T-helper 17 cell (primary cell): ENCODE data around the gene BCAS1. TPM values are rescaled to one million over a fixed set of nuclear protein-coding genes. Genes with fewer than 3 reads are reported as not detected.
A peak's percentile ranks its signal among the peaks of the same experiment; 100 is the strongest.

Experiments used
- ATAC-seq: fragments of 150-1000 bp; cut with Tn5 transposase; 2 replicates; pipeline ENCODE4 v1.10.0; 2021; ENCODE audit warnings: mild to moderate bottlenecking, moderate library complexity
- DNase-seq, 3 donors: peaks; one replicate each; pipeline versions ENCODE4 v3.0.0 to v3.0.0-alpha.2; 2020 to 2021
- H3K9me3 ChIP-seq: one replicate; pipeline ENCODE4 v1.7.0; 2013; ENCODE audit warnings: low read length, mild to moderate bottlenecking; ENCODE audit not compliant: control insufficient read depth, poor library complexity, severe bottlenecking
- H3K27ac Mint-ChIP-seq: one replicate; pipeline ENCODE4 v1.8.0; 2022; ENCODE audit warnings: mild to moderate bottlenecking, moderate library complexity, mixed read lengths
- H3K27me3 Mint-ChIP-seq: one replicate; pipeline ENCODE4 v1.8.0; 2022; ENCODE audit warnings: mixed read lengths
- H3K36me3 Mint-ChIP-seq: one replicate; pipeline ENCODE4 v1.8.0; 2022; ENCODE audit warnings: low read depth, mixed read lengths
- H3K4me1 Mint-ChIP-seq: one replicate; pipeline ENCODE4 v1.8.0; 2022; ENCODE audit warnings: mild to moderate bottlenecking, mixed read lengths
- H3K4me3 Mint-ChIP-seq: one replicate; pipeline ENCODE4 v1.8.0; 2022; ENCODE audit warnings: mild to moderate bottlenecking, moderate library complexity, mixed read lengths
- total RNA-seq, 4 donors: library from RNA in 2 of 4; stranded (reverse) in 2 of 4; gene quantifications; one replicate each; pipeline ENCODE4 v1.2.3 and lab custom pipeline; 2022 to 2026

The BCAS1 gene
- total RNA-seq, 2 donors from 2014 or later, result 0.27 TPM; not detected in 1

DNA sequence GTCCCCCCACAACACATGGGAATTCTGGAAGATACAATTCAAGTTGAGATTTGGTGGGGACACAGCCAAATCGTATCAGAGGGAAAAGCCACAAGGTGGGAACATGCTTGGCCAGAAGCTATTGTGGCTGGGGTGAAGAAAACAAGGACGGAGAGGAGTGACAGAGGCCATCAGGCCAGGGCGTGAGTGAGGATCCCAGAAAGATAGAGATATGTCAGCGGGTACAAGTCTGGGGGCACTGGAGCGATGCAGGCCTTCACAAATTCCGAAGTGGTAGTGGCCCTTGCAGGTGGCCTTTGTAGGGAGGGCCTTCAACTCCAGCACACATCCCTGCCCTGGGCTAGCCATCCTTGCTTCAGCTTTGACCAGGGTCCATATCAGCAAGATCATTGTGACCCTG lies 159.1 kb downstream of the BCAS1 start:
- no peaks in the 10 kb centered on the region for H3K9me3 ChIP-seq
- DNase-seq (no peak), ATAC-seq (no peak)
- peaks cover 25% of the 10 kb centered on the region for H3K4me1 Mint-ChIP-seq
- H3K27me3 Mint-ChIP-seq, result no peaks in the 10 kb centered on the region
- H3K27ac Mint-ChIP-seq, result peak overlapping the region; percentile 77
- no peaks in the 10 kb centered on the region for H3K36me3 Mint-ChIP-seq
- no peak overlapping the region for H3K4me3 Mint-ChIP-seq

DNA sequence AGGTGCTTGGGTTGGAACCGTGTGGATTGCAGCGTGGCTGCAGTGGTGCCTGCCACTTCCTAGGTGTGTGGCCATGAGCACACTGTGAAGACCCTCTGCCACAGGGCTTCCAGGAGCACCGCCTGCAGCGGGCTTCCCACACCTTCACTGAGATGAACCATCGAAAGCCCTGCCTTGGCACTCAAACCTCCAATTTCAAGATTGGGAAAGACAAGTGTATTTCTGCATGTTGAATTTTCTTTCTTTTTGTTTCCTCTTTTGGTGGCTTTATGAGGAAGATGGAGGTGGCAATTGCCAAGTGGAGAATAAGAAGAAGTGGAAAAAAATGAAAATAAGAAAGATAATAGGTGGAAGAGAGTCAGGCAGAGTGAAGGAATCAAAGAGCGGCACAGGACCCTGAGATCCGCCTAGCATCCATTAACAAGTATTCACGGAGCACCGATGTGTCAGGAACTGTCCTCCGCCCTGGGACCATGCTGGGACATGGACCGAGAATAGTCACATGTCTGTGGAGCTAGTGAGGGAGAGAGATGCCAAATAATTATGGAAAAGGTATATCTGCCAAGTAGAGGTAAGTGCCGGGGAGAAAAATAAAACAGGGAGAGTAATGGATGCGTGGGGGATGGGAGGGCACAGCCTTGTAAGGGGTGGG lies 159.9 kb downstream of the BCAS1 start:
- Mint-ChIP-seq H3K4me3 (no peak overlapping the region), H3K36me3 (no peaks in the 10 kb centered on the region), H3K27ac (peak overlapping the region; percentile 77), H3K4me1 (peaks cover 18% of the 10 kb centered on the region), H3K27me3 (no peaks in the 10 kb centered on the region)
- ATAC-seq, result no peak
- no peaks in the 10 kb centered on the region for H3K9me3 ChIP-seq
- no peak for DNase-seq

DNA sequence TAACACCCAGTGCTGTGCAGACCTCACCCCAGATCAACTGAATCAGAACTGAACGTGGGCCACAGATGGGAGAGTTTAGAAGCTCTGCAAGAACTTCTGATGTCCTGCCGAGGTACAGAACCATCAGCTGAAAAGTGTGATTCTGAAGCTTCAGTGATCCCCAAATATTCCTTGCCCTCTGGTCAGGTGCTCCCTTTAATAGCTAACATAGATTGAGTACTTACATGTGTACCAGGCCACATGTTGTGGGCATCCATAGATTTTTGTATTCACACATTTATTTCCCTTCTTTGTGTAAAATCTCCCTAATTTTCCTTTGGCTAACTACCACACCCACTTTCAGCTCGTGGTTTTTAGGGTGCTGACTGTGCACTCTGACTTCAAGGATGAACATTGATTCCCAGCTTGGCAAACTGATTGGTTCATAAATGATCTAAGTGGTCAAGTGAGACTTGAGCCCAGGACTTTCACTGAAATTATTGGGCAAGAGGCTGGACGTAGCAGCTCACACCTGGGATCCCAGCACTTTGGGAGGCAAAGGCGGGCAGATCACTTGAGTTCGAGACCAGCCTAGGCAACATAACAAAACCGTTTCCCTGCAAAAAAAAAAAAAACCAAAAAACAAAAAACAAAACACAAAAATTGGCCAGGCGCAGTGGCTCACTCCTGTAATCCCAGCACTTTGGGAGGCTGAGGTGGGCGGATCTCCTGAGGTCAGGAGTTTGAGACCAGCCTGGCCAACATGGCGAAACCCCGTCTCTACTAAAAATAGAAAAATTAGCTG lies 162.2 kb downstream of the BCAS1 start:
- no peaks in the 10 kb centered on the region for H3K9me3 ChIP-seq
- no peaks in the 10 kb centered on the region for H3K27me3 Mint-ChIP-seq
- no peak for DNase-seq
- H3K27ac Mint-ChIP-seq, result peak overlapping the region; percentile 14
- no peak for ATAC-seq
- H3K4me1 Mint-ChIP-seq, result peaks cover 11% of the 10 kb centered on the region
- H3K36me3 Mint-ChIP-seq, result no peaks in the 10 kb centered on the region
- H3K4me3 Mint-ChIP-seq, result no peak overlapping the region

DNA sequence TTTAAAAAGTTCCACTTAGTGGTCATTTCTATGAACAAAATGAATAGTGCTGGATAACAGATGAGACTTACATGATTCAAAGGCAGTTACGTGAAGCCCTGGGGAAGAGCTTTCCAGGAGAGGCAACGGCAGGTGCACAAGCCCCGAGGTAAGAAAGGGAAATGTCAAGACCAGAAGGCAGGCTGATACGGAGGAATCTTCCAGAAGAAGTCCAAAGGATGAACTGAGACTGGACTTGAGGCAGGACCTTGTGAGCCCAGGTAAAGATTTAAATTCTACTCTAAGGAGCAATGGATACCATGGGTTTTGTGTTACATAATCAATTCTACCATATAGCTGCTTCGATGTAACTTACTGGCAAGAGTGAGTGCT lies 164.6 kb downstream of the BCAS1 start:
- no peaks in the 10 kb centered on the region for H3K27me3 Mint-ChIP-seq
- ATAC-seq, result no peak
- no peak overlapping the region for H3K27ac Mint-ChIP-seq
- H3K4me3 Mint-ChIP-seq, result no peak overlapping the region
- peaks cover 12% of the 10 kb centered on the region for H3K4me1 Mint-ChIP-seq
- no peak for DNase-seq
- no peaks in the 10 kb centered on the region for H3K36me3 Mint-ChIP-seq
- H3K9me3 ChIP-seq, result no peaks in the 10 kb centered on the region

GRCh38 chr20:53905019-53905819 lies 165.2 kb downstream of the BCAS1 start:
- Mint-ChIP-seq H3K27me3 (no peaks in the 10 kb centered on the region), H3K36me3 (no peaks in the 10 kb centered on the region), H3K4me1 (peaks cover 15% of the 10 kb centered on the region), H3K4me3 (peak overlapping the region; percentile 2), H3K27ac (no peak overlapping the region)
- ATAC-seq (no peak), DNase-seq (no peak)
- H3K9me3 ChIP-seq, result no peaks in the 10 kb centered on the region

DNA sequence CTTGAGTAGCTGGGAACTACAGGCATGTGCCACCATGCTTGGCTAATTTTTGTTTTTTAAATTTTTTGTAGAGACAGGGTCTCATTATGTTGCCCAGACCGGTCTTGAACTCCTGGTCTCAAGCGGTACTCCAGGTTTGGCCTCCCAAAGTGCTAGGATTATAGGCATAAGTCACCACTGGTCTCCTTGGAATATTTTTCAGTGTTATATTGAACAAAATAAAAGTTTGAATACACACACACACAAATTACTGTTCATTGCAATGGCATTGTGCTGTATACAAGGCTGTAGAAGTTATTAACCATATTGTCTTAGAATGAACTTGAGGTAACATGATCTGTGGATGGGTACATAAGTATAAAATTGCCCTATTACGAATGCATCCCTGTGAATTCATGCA lies 166.1 kb downstream of the BCAS1 start:
- no peak for DNase-seq
- ATAC-seq, result no peak
- H3K27ac Mint-ChIP-seq, result no peak overlapping the region
- H3K4me1 Mint-ChIP-seq, result peaks cover 19% of the 10 kb centered on the region
- no peak overlapping the region for H3K4me3 Mint-ChIP-seq
- H3K36me3 Mint-ChIP-seq, result no peaks in the 10 kb centered on the region
- no peaks in the 10 kb centered on the region for H3K27me3 Mint-ChIP-seq
- H3K9me3 ChIP-seq, result no peaks in the 10 kb centered on the region

- ATAC-seq, result peak; percentile 24
These were observed 166.8 kb downstream of the BCAS1 start for GRCh38 chr20:53903652-53903987.

GRCh38 chr20:53902968-53903651 lies 167.3 kb downstream of the BCAS1 start:
- Mint-ChIP-seq H3K4me3 (no peak overlapping the region), H3K27ac (peak overlapping the region; percentile 32), H3K4me1 (peaks cover 21% of the 10 kb centered on the region), H3K27me3 (no peaks in the 10 kb centered on the region), H3K36me3 (no peaks in the 10 kb centered on the region)
- ATAC-seq, result no peak
- DNase-seq, result no peak
- H3K9me3 ChIP-seq, result no peaks in the 10 kb centered on the region

More at GRCh38 chr20:53903652-53903987, 166.8 kb downstream of the BCAS1 start:
- peaks cover 22% of the 10 kb centered on the region for H3K4me1 Mint-ChIP-seq
- H3K4me3 Mint-ChIP-seq, result no peak overlapping the region
- H3K36me3 Mint-ChIP-seq, result no peaks in the 10 kb centered on the region
- H3K27me3 Mint-ChIP-seq, result no peaks in the 10 kb centered on the region
- no peak for DNase-seq
- no peak overlapping the region for H3K27ac Mint-ChIP-seq
- no peaks in the 10 kb centered on the region for H3K9me3 ChIP-seq

DNA sequence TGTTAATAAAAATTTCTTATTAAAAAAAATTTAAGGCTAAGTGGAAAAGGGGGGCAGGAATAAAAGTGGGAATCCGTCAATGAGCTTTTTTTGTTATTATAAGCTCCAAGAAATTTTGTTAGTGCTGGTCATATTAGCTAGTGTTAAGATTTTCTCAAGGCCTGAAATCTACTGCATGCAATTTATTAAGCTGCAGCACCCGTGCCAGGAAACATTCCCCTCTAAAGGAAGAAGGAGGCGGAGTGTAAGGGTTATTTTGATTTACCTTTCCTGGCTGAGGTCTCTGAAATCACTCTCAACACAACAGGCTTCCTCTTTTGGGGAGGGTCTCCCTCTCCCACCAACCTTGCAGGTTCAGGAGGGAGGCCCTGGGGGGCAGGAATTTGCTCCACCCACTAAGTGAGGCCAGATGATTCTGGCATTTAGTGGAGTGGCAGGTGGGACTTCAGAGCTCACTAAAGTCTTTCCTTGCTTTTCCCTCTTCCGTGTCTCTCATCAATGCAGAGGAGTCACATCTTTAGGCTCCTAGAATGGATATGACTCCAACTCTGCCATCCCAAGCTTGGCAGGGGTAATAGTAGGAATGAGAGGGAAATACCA lies 168.8 kb downstream of the BCAS1 start:
- H3K36me3 Mint-ChIP-seq, result no peaks in the 10 kb centered on the region
- no peak for DNase-seq
- H3K27ac Mint-ChIP-seq, result no peak overlapping the region
- H3K9me3 ChIP-seq, result no peaks in the 10 kb centered on the region
- H3K27me3 Mint-ChIP-seq, result no peaks in the 10 kb centered on the region
- no peak for ATAC-seq
- H3K4me3 Mint-ChIP-seq, result no peak overlapping the region
- peaks cover 17% of the 10 kb centered on the region for H3K4me1 Mint-ChIP-seq

- no peak overlapping the region for H3K4me3 Mint-ChIP-seq
These were observed 169.3 kb downstream of the BCAS1 start for GRCh38 chr20:53901064-53901463.

DNA sequence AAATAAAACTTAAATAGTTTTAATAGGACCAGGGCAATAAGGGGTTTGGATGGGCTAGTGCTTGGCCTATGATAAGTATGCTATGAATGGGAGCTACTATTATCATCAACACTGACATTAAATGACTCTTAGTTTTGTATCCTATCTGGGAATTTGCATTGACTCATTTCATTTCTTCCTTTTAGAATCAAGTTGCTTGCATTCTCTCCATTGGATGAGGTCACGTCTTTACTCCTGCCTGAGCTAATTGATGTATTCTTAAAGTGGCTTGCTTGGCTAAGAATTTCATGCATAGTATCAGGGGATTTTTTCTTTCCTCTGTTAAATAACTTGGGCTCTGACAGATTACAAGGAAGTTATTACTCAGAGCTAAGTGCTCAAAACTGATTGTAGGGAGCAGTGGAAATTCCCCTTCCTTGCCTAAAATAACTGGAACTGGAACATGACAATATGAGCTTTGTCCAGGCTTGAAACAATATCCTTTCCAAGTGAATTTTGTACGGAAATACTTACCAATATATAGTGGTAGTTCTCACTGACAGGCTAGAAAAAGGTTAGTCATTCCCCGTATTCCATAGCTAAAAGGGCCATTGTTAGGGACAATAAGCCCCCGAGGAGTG lies 169.9 kb downstream of the BCAS1 start:
- H3K36me3 Mint-ChIP-seq, result no peaks in the 10 kb centered on the region
- ATAC-seq (no peak), DNase-seq (no peak)
- peak overlapping the region; percentile 57 for H3K27ac Mint-ChIP-seq
- H3K4me1 Mint-ChIP-seq, result peaks cover 17% of the 10 kb centered on the region
- no peaks in the 10 kb centered on the region for H3K27me3 Mint-ChIP-seq
- H3K9me3 ChIP-seq, result no peaks in the 10 kb centered on the region
- no peak overlapping the region for H3K4me3 Mint-ChIP-seq

More at GRCh38 chr20:53901064-53901463, 169.3 kb downstream of the BCAS1 start:
- Mint-ChIP-seq H3K36me3 (no peaks in the 10 kb centered on the region), H3K27ac (no peak overlapping the region), H3K27me3 (no peaks in the 10 kb centered on the region), H3K4me1 (peaks cover 17% of the 10 kb centered on the region)
- ATAC-seq (no peak), DNase-seq (no peak)
- H3K9me3 ChIP-seq, result no peaks in the 10 kb centered on the region

GRCh38 chr20:53899351-53900167 lies 170.8 kb downstream of the BCAS1 start:
- no peaks in the 10 kb centered on the region for H3K36me3 Mint-ChIP-seq
- no peak overlapping the region for H3K4me3 Mint-ChIP-seq
- ATAC-seq (peak; percentile 99), DNase-seq (peak in 2 of 3 donors; percentile 13 to 15)
- no peaks in the 10 kb centered on the region for H3K9me3 ChIP-seq
- peak overlapping the region; percentile 57 for H3K27ac Mint-ChIP-seq
- H3K27me3 Mint-ChIP-seq, result no peaks in the 10 kb centered on the region
- peaks cover 17% of the 10 kb centered on the region for H3K4me1 Mint-ChIP-seq
